ENCODE results near the gene LRWD1. TPM values are rescaled to one million over a fixed set of nuclear protein-coding genes. Genes with fewer than 3 reads are reported as not detected.

LRWD1 gene
- 37.4 to 41.7 TPM (median 39.6 TPM) in 3 replicates for total RNA-seq (2021)
- Bru-seq, nascent RNA, result percentile 54 among the genes with signal in this experiment
- long read RNA-seq, experiment 1, transcript LRWD1-201 (15 exons, 2,215 nt), result major isoform, 100 of 135 reads
- long read RNA-seq, experiment 1, partial matches to known transcripts, result 12 of 135 reads
- long read RNA-seq, experiment 1, other reads (novel, unspliced or antisense), result 23 of 135 reads
- long read RNA-seq, experiment 2, transcript LRWD1-201 (15 exons, 2,215 nt), result major isoform, 19 of 40 reads
- long read RNA-seq, experiment 2, partial matches to known transcripts, result 14 of 40 reads
- long read RNA-seq, experiment 2, other reads (novel, unspliced or antisense), result 6 of 40 reads
- long read RNA-seq, experiment 3, result 0 reads

DNA sequence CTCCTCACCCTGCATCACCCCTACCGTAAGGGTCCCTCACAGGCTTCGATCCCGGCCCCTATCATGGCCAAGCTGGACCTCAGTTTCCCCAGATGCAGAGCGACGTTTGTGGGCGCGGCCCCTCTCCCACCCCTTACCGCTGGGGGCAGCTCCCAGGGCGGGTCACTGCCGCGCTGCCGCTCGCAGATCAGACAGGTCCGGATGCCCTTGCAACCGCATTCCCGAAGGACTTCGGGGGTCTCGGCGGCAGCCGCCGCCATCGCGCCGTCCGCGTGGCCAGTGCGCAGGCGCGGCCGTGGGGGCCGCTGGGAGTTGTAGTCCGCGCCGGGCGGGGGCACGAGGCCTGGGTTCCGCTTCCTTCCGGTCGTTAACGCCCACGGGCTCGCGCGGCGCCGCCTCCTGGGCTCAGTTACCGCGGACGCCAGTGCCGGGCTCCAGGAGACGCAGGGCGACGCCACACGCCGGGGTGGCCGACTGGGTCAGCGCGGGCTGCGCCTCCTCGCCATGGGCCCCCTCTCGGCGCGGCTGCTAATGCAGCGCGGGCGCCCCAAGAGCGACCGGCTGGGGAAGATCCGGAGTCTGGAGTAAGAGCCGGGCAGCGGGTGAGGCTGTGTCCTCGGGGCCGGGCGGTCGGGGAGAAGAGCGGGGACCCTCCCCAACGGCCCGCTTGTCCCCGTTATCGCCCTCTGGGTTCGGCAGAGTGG is at the start of gene LRWD1, which contains the start of gene ALKBH4:
TSS of gene LRWD1 (plus strand) at position 408 of the 704 bp plus-strand sequence. CDS start at position 505, 97 bp downstream.
TSS of gene ALKBH4 (minus strand) at position 287 of the 704 bp plus-strand sequence. CDS start at position 260, 27 bp downstream.
- H3K4me1 Mint-ChIP-seq, result peaks cover 8% of the 10 kb centered on the region
- H3K27ac Mint-ChIP-seq, result peak within 1 kb of the TSS; percentile 80
- H3K27me3 Mint-ChIP-seq (ENCODE audit: low read depth), result no peaks in the 10 kb centered on the region
- ATAC-seq (peak; percentile 73), DNase-seq (ENCODE audit: low spot score) (peak; percentile 91)
- CTCF ChIA-PET, result interaction anchor here (0.6 to 3.0 kb wide), 8 partner anchors 8 to 187 kb away, joined by 3 to 14 read pairs (median 3); partner anchors contain the start of gene PRKRIP1
- H3K9me3 Mint-ChIP-seq, result no peaks in the 10 kb centered on the region
- no peaks in the 10 kb centered on the region for H3K36me3 Mint-ChIP-seq
- peak within 1 kb of the TSS; percentile 94 for H3K4me3 Mint-ChIP-seq
- POLR2A ChIA-PET, result no interaction called here
- TF ChIP-seq CREM (CRISPR knock-in tag; IDR thresholded peaks at IDR 0.05), result peak; percentile 79; the same call in 1 of the 2 replicates
- no peak for TF ChIP-seq NR2C2 (CRISPR knock-in tag; IDR thresholded peaks at IDR 0.05)
- TF ChIP-seq FOXJ3 (CRISPR knock-in tag; IDR thresholded peaks at IDR 0.05; ENCODE audit: borderline replicate concordance), result no peak
- no peak for TF ChIP-seq IRF2 (CRISPR knock-in tag; IDR thresholded peaks at IDR 0.05; ENCODE audit: borderline replicate concordance, low read depth)
- TF ChIP-seq, protein P1, sequence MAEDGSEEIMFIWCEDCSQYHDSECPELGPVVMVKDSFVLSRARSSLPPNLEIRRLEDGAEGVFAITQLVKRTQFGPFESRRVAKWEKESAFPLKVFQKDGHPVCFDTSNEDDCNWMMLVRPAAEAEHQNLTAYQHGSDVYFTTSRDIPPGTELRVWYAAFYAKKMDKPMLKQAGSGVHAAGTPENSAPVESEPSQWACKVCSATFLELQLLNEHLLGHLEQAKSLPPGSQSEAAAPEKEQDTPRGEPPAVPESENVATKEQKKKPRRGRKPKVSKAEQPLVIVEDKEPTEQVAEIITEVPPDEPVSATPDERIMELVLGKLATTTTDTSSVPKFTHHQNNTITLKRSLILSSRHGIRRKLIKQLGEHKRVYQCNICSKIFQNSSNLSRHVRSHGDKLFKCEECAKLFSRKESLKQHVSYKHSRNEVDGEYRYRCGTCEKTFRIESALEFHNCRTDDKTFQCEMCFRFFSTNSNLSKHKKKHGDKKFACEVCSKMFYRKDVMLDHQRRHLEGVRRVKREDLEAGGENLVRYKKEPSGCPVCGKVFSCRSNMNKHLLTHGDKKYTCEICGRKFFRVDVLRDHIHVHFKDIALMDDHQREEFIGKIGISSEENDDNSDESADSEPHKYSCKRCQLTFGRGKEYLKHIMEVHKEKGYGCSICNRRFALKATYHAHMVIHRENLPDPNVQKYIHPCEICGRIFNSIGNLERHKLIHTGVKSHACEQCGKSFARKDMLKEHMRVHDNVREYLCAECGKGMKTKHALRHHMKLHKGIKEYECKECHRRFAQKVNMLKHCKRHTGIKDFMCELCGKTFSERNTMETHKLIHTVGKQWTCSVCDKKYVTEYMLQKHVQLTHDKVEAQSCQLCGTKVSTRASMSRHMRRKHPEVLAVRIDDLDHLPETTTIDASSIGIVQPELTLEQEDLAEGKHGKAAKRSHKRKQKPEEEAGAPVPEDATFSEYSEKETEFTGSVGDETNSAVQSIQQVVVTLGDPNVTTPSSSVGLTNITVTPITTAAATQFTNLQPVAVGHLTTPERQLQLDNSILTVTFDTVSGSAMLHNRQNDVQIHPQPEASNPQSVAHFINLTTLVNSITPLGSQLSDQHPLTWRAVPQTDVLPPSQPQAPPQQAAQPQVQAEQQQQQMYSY (CRISPR knock-in tag; IDR thresholded peaks at IDR 0.05), result 0 out of 2 replicates have a peak, but pooled peaks have one; percentile 59
- TF ChIP-seq, protein P2, sequence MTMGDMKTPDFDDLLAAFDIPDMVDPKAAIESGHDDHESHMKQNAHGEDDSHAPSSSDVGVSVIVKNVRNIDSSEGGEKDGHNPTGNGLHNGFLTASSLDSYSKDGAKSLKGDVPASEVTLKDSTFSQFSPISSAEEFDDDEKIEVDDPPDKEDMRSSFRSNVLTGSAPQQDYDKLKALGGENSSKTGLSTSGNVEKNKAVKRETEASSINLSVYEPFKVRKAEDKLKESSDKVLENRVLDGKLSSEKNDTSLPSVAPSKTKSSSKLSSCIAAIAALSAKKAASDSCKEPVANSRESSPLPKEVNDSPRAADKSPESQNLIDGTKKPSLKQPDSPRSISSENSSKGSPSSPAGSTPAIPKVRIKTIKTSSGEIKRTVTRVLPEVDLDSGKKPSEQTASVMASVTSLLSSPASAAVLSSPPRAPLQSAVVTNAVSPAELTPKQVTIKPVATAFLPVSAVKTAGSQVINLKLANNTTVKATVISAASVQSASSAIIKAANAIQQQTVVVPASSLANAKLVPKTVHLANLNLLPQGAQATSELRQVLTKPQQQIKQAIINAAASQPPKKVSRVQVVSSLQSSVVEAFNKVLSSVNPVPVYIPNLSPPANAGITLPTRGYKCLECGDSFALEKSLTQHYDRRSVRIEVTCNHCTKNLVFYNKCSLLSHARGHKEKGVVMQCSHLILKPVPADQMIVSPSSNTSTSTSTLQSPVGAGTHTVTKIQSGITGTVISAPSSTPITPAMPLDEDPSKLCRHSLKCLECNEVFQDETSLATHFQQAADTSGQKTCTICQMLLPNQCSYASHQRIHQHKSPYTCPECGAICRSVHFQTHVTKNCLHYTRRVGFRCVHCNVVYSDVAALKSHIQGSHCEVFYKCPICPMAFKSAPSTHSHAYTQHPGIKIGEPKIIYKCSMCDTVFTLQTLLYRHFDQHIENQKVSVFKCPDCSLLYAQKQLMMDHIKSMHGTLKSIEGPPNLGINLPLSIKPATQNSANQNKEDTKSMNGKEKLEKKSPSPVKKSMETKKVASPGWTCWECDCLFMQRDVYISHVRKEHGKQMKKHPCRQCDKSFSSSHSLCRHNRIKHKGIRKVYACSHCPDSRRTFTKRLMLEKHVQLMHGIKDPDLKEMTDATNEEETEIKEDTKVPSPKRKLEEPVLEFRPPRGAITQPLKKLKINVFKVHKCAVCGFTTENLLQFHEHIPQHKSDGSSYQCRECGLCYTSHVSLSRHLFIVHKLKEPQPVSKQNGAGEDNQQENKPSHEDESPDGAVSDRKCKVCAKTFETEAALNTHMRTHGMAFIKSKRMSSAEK (CRISPR knock-in tag; IDR thresholded peaks at IDR 0.05; ENCODE audit: borderline replicate concordance), result no peak
- no peak; the same call in none of the 2 replicates for TF ChIP-seq ETV6 (CRISPR knock-in tag; IDR thresholded peaks at IDR 0.05)
- TF ChIP-seq, protein P3, sequence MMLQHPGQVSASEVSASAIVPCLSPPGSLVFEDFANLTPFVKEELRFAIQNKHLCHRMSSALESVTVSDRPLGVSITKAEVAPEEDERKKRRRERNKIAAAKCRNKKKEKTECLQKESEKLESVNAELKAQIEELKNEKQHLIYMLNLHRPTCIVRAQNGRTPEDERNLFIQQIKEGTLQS (CRISPR knock-in tag; conservative IDR thresholded peaks at IDR 0.05), result no peak
- TF ChIP-seq, protein P4, sequence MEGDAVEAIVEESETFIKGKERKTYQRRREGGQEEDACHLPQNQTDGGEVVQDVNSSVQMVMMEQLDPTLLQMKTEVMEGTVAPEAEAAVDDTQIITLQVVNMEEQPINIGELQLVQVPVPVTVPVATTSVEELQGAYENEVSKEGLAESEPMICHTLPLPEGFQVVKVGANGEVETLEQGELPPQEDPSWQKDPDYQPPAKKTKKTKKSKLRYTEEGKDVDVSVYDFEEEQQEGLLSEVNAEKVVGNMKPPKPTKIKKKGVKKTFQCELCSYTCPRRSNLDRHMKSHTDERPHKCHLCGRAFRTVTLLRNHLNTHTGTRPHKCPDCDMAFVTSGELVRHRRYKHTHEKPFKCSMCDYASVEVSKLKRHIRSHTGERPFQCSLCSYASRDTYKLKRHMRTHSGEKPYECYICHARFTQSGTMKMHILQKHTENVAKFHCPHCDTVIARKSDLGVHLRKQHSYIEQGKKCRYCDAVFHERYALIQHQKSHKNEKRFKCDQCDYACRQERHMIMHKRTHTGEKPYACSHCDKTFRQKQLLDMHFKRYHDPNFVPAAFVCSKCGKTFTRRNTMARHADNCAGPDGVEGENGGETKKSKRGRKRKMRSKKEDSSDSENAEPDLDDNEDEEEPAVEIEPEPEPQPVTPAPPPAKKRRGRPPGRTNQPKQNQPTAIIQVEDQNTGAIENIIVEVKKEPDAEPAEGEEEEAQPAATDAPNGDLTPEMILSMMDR (IDR thresholded peaks at IDR 0.05), result no peak
- TF ChIP-seq MYBL2 (CRISPR knock-in tag; IDR thresholded peaks at IDR 0.05), result peak; percentile 88
- TF ChIP-seq FOXP4 (CRISPR knock-in tag; IDR thresholded peaks at IDR 0.05), result no peak
- no peak for TF ChIP-seq ATF6 (CRISPR knock-in tag; IDR thresholded peaks at IDR 0.05)
- TF ChIP-seq STAT6 (CRISPR knock-in tag; conservative IDR thresholded peaks at IDR 0.05; ENCODE audit: low read depth), result no peak
- TF ChIP-seq TP53 (CRISPR knock-in tag; IDR thresholded peaks at IDR 0.05), result no peak
- no peak for TF ChIP-seq MXD4 (CRISPR knock-in tag; IDR thresholded peaks at IDR 0.05; ENCODE audit: borderline replicate concordance)
- TF ChIP-seq GTF2I (CRISPR knock-in tag; conservative IDR thresholded peaks at IDR 0.05), result no peak

Data from WTC11 (cell line).